Ishikawa (cell line): ENCODE measurements around the gene BANP.

Experiments used
- NFIC ChIP-seq: IDR thresholded peaks from 2 replicates; pipeline ENCODE4 v1.6.1; 2012
- RAD21 ChIP-seq: IDR thresholded peaks from 2 replicates; pipeline ENCODE4 v1.6.1; 2012; ENCODE audit warnings: low read depth
- TAF1 ChIP-seq: IDR thresholded peaks from 2 replicates; pipeline ENCODE4 v1.6.1; 2012; ENCODE audit warnings: low read depth, mild to moderate bottlenecking

- TF ChIP-seq TAF1 (no peak), NFIC (no peak), RAD21 (no peak)
These were observed 17.3 kb downstream of the BANP start for GRCh38 chr16:87968541-87968940.
